Chondrocyte (in vitro differentiated cells): ENCODE measurements around the gene RBM6. TPM values are rescaled to one million over a fixed set of nuclear protein-coding genes. Genes with fewer than 3 reads are reported as not detected.

ENCODE experiments used
- DNase-seq: peaks from one replicate; pipeline ENCODE4 v3.0.0; 2021; ENCODE audit warnings: mixed read lengths, low spot score
- H3K27ac Mint-ChIP-seq: one replicate; pipeline ENCODE4 v1.8.0; 2021; ENCODE audit warnings: mild to moderate bottlenecking, moderate library complexity, mixed read lengths; ENCODE audit not compliant: unreplicated experiment
- H3K27me3 Mint-ChIP-seq: 2 replicates; pipeline ENCODE4 v1.8.0; 2021; ENCODE audit warnings: low read depth, mixed read lengths
- H3K36me3 Mint-ChIP-seq: 2 replicates; pipeline ENCODE4 v1.8.0; 2021; ENCODE audit warnings: low read depth, mixed read lengths
- H3K4me1 Mint-ChIP-seq: 2 replicates; pipeline ENCODE4 v1.8.0; 2021; ENCODE audit warnings: low read depth, mild to moderate bottlenecking, mixed read lengths
- H3K4me3 Mint-ChIP-seq: one replicate; pipeline ENCODE4 v1.8.0; 2021; ENCODE audit warnings: mild to moderate bottlenecking, moderate library complexity, mixed read lengths; ENCODE audit not compliant: unreplicated experiment
- H3K9me3 Mint-ChIP-seq: 2 replicates; pipeline ENCODE4 v1.8.0; 2021; ENCODE audit warnings: low read depth, mixed read lengths
- total RNA-seq: library from RNA; stranded (reverse); gene quantifications from 3 replicates; pipeline ENCODE4 v1.2.1, GENCODE V29; 2021
- TF ChIP-seq, protein P1 (sequence below): fragments of 200-600 bp; sonication (generic); IDR thresholded peaks from 2 replicates; pipeline ENCODE4 v1.5.0; 2021; ENCODE audit warnings: antibody characterized with exemption, mild to moderate bottlenecking, moderate library complexity

The RBM6 gene
- total RNA-seq, 1 donor from 2014 or later, result 57.1 TPM

- DNase-seq, result no peak
These were observed 161.3 kb downstream of the RBM6 start for GRCh38 chr3:50100956-50101845.

GRCh38 chr3:50102558-50102957, 162.6 kb downstream of the RBM6 start:
- no peaks in the 10 kb centered on the region for H3K9me3 Mint-ChIP-seq
- H3K27ac Mint-ChIP-seq, result no peak overlapping the region
- H3K4me1 Mint-ChIP-seq, result no peaks in the 10 kb centered on the region
- TF ChIP-seq, protein P1, sequence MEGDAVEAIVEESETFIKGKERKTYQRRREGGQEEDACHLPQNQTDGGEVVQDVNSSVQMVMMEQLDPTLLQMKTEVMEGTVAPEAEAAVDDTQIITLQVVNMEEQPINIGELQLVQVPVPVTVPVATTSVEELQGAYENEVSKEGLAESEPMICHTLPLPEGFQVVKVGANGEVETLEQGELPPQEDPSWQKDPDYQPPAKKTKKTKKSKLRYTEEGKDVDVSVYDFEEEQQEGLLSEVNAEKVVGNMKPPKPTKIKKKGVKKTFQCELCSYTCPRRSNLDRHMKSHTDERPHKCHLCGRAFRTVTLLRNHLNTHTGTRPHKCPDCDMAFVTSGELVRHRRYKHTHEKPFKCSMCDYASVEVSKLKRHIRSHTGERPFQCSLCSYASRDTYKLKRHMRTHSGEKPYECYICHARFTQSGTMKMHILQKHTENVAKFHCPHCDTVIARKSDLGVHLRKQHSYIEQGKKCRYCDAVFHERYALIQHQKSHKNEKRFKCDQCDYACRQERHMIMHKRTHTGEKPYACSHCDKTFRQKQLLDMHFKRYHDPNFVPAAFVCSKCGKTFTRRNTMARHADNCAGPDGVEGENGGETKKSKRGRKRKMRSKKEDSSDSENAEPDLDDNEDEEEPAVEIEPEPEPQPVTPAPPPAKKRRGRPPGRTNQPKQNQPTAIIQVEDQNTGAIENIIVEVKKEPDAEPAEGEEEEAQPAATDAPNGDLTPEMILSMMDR, result no peak
- DNase-seq, result peak; percentile 13
- H3K27me3 Mint-ChIP-seq, result no peaks in the 10 kb centered on the region
- no peak overlapping the region for H3K4me3 Mint-ChIP-seq
- H3K36me3 Mint-ChIP-seq, result peaks cover 57% of the 10 kb centered on the region

More at GRCh38 chr3:50100956-50101845, 161.3 kb downstream of the RBM6 start:
- Mint-ChIP-seq H3K9me3 (no peaks in the 10 kb centered on the region), H3K27me3 (no peaks in the 10 kb centered on the region), H3K4me3 (no peak overlapping the region), H3K27ac (no peak overlapping the region), H3K4me1 (no peaks in the 10 kb centered on the region), H3K36me3 (peaks cover 52% of the 10 kb centered on the region)
- TF ChIP-seq, protein P1, result no peak

- DNase-seq, result no peak
- Mint-ChIP-seq H3K36me3 (peaks cover 65% of the 10 kb centered on the region), H3K27ac (no peak overlapping the region), H3K9me3 (no peaks in the 10 kb centered on the region), H3K4me3 (no peak overlapping the region), H3K4me1 (no peaks in the 10 kb centered on the region), H3K27me3 (no peaks in the 10 kb centered on the region)
- TF ChIP-seq, protein P1, result no peak
These were observed 171.8 kb downstream of the RBM6 start for GRCh38 chr3:50111757-50112156.

- no peak for DNase-seq
- TF ChIP-seq, protein P1, result no peak
- H3K4me3 Mint-ChIP-seq, result no peak overlapping the region
- peaks cover 64% of the 10 kb centered on the region for H3K36me3 Mint-ChIP-seq
- H3K9me3 Mint-ChIP-seq, result no peaks in the 10 kb centered on the region
- no peaks in the 10 kb centered on the region for H3K4me1 Mint-ChIP-seq
- no peak overlapping the region for H3K27ac Mint-ChIP-seq
- H3K27me3 Mint-ChIP-seq, result no peaks in the 10 kb centered on the region
These were observed 172.5 kb downstream of the RBM6 start for GRCh38 chr3:50112462-50112861.

DNA sequence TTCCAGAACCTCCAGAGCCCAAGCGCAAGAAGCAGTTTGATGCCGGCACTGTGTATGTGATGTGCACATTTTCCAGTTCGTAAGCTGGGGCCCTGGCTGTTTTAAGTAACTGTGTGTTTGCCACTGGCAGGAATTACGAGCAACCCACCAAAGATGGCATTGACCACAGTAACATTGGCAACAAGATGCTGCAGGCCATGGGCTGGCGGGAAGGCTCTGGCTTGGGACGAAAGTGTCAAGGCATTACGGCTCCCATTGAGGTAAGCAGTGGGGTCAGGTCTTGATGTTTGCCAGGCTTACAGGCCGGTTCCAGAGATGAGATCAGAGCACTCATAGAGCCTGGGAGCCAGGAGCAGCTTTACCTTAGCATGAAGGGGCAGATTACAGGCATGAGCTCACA, 177.2 kb downstream of the RBM6 start:
- H3K4me1 Mint-ChIP-seq, result peaks cover 9% of the 10 kb centered on the region
- H3K36me3 Mint-ChIP-seq, result peaks cover 45% of the 10 kb centered on the region
- no peaks in the 10 kb centered on the region for H3K27me3 Mint-ChIP-seq
- DNase-seq, result peak; percentile 61
- H3K4me3 Mint-ChIP-seq, result no peak overlapping the region
- TF ChIP-seq, protein P1, result no peak
- no peaks in the 10 kb centered on the region for H3K9me3 Mint-ChIP-seq
- H3K27ac Mint-ChIP-seq, result no peak overlapping the region
